HCT116 (cell line): ENCODE data around the gene CTCF. TPM values are rescaled to one million over a fixed set of nuclear protein-coding genes. Genes with fewer than 3 reads are reported as not detected.

ENCODE experiments used
- ATAC-seq: fragments of 200-7000 bp; cut with Tn5 transposase; 2 replicates; pipeline ENCODE4 v1.9.1; 2020; ENCODE audit warnings: mild to moderate bottlenecking, moderate library complexity
- BruUV-seq: library from RNA; stranded (reverse); fragments of 400-500 nt; replicated peaks from 2 replicates; lab custom pipeline; 2021; lab: Mats Ljungman, UMichigan
- CTCF ChIA-PET: fragments of 300-600 bp; sonication (Branson Sonifier 250); formaldehyde crosslinking; loops from one replicate; lab custom pipeline; 2021; ENCODE audit warnings: antibody characterized with exemption; lab: Charles Lee
- POLR2A ChIA-PET: fragments of 300-600, 350-600 bp; sonication (Branson Sonifier 250); formaldehyde crosslinking; loops from one replicate; lab custom pipeline; 2021; ENCODE audit warnings: antibody characterized with exemption; lab: Charles Lee
- RAD21 ChIA-PET, 2 experiments: fragments of 300-600 bp; sonication (Branson Sonifier 250); formaldehyde crosslinking; loops; one replicate each; lab custom pipeline; 2023; ENCODE audit warnings: low total read pairs in 2 of 2; ENCODE audit not compliant: uncharacterized antibody in 2 of 2, unreplicated experiment in 2 of 2, low non-redundant PET in 1 of 2; lab: Charles Lee
- DNase-seq: peaks from one replicate; pipeline ENCODE4 v3.0.0-alpha.2; 2010; ENCODE audit warnings: low read depth, low spot score
- H2AFZ ChIP-seq: fragments of 200-600 bp; shearing (Covaris generic), sonication (generic); 2 replicates; pipeline ENCODE4 v1.6.1; 2017; ENCODE audit warnings: low read depth, mixed run types, mixed read lengths, antibody characterized with exemption, low read length; ENCODE audit not compliant: poor library complexity, severe bottlenecking
- H3K27ac ChIP-seq: 2 replicates; pipeline ENCODE4 v1.5.1; 2012; ENCODE audit warnings: low read depth, low read length
- H3K27me3 ChIP-seq: fragments of 200-600 bp; sonication (generic); 2 replicates; pipeline ENCODE4 v1.6.1; 2016; ENCODE audit warnings: mixed run types, low read length, mixed read lengths; ENCODE audit not compliant: insufficient read depth
- H3K36me3 ChIP-seq, 2 experiments: fragments of 200-500 bp in 1 of 2; fragments of 200-600 bp in 1 of 2; sonication (Bioruptor generic) in 1 of 2; sonication (generic) in 1 of 2; 2 replicates each; pipeline versions ENCODE4 v1.5.1 to v1.6.1; 2014 to 2016; ENCODE audit warnings: low read length in 2 of 2, inconsistent platforms in 1 of 2, mixed read lengths in 1 of 2, mixed run types in 1 of 2; ENCODE audit not compliant: insufficient read depth in 2 of 2, control insufficient read depth in 1 of 2
- H3K4me1 ChIP-seq, 2 experiments: fragments of 200-600 bp in 1 of 2; sonication (generic) in 1 of 2; 2 replicates each; pipeline versions ENCODE4 v1.5.1 to v1.6.1; 2012 to 2017; ENCODE audit warnings: low read length in 2 of 2, inconsistent platforms in 1 of 2, mild to moderate bottlenecking in 1 of 2, mixed read lengths in 1 of 2, mixed run types in 1 of 2, moderate library complexity in 1 of 2; ENCODE audit not compliant: insufficient read depth in 2 of 2, control insufficient read depth in 1 of 2
- H3K4me2 ChIP-seq: fragments of 200-600 bp; sonication (generic); 2 replicates; pipeline ENCODE4 v1.6.1; 2017; ENCODE audit warnings: mixed run types, low read length, mixed read lengths
- H3K4me3 ChIP-seq, 2 experiments: fragments of 200-600 bp in 1 of 2; sonication (generic) in 1 of 2; replicated peaks in 1 of 2; 2 replicates each; pipeline ENCODE4 v1.5.1; 2011 to 2016; ENCODE audit warnings: low read length in 2 of 2, control low read depth in 1 of 2, low read depth in 1 of 2, mild to moderate bottlenecking in 1 of 2, mixed read lengths in 1 of 2, mixed run types in 1 of 2
- H3K79me2 ChIP-seq: fragments of 200-600 bp; sonication (generic); 2 replicates; pipeline ENCODE4 v1.6.1; 2017; ENCODE audit warnings: mild to moderate bottlenecking, mixed run types, low read length, moderate library complexity, mixed read lengths; ENCODE audit not compliant: insufficient read depth
- H3K9ac ChIP-seq: fragments of 200-600 bp; sonication (generic); 2 replicates; pipeline ENCODE4 v1.6.1; 2016; ENCODE audit warnings: low read length, mixed read lengths
- H3K9me2 ChIP-seq: fragments of 200-600 bp; sonication (generic), shearing (Covaris generic); 2 replicates; pipeline ENCODE4 v1.6.1; 2017; ENCODE audit warnings: mixed run types, mild to moderate bottlenecking, moderate library complexity; ENCODE audit not compliant: insufficient read depth
- H3K9me3 ChIP-seq, 2 experiments: fragments of 200-500 bp in 1 of 2; fragments of 200-600 bp in 1 of 2; sonication (Bioruptor generic) in 1 of 2; sonication (generic) in 1 of 2; 2 replicates each; pipeline ENCODE4 v1.6.1; 2014 to 2017; ENCODE audit warnings: low read length in 2 of 2, mixed read lengths in 2 of 2, inconsistent platforms in 1 of 2, low read depth in 1 of 2, mild to moderate bottlenecking in 1 of 2, mixed run types in 1 of 2, moderate library complexity in 1 of 2; ENCODE audit not compliant: control insufficient read depth in 1 of 2, insufficient read depth in 1 of 2
- H4K20me1 ChIP-seq: fragments of 200-600 bp; sonication (generic), shearing (Covaris generic); 2 replicates; pipeline ENCODE4 v1.6.1; 2017; ENCODE audit warnings: mixed run types, mild to moderate bottlenecking, moderate library complexity; ENCODE audit not compliant: insufficient read depth
- CBX3 ChIP-seq: IDR thresholded peaks from 2 replicates; pipeline ENCODE4 v1.6.1; 2012; ENCODE audit warnings: low read depth
- CEBPB ChIP-seq: IDR thresholded peaks from 2 replicates; pipeline ENCODE4 v1.6.1; 2012; ENCODE audit warnings: low read depth
- EGR1 ChIP-seq: IDR thresholded peaks from 2 replicates; pipeline ENCODE4 v1.6.1; 2012; ENCODE audit warnings: low read depth
- ELF1 ChIP-seq: IDR thresholded peaks from 2 replicates; pipeline ENCODE4 v1.6.1; 2012; ENCODE audit warnings: low read depth, borderline replicate concordance
- EZH2phosphoT487 ChIP-seq: fragments of 200-600 bp; IDR thresholded peaks from 2 replicates; pipeline ENCODE4 v1.6.1; 2018; ENCODE audit warnings: antibody characterized with exemption, borderline replicate concordance
- FOSL1 ChIP-seq: IDR thresholded peaks from 2 replicates; pipeline ENCODE4 v1.6.1; 2012; ENCODE audit warnings: low read depth
- POLR2A ChIP-seq: IDR thresholded peaks from 2 replicates; pipeline ENCODE4 v1.7.0; 2011; ENCODE audit warnings: borderline replicate concordance; ENCODE audit not compliant: insufficient read depth, insufficient read length; ENCODE audit errors: extremely low read depth
- POLR2AphosphoS5 ChIP-seq: IDR thresholded peaks from 2 replicates; pipeline ENCODE4 v1.6.1; 2011; ENCODE audit warnings: mild to moderate bottlenecking, low read depth, low read length, moderate library complexity
- SIN3A ChIP-seq: IDR thresholded peaks from 2 replicates; pipeline ENCODE4 v1.6.1; 2012; ENCODE audit warnings: low read depth
- SP1 ChIP-seq: IDR thresholded peaks from 2 replicates; pipeline ENCODE4 v1.6.1; 2012; ENCODE audit warnings: low read depth
- TCF7L2 ChIP-seq: IDR thresholded peaks from 2 replicates; pipeline ENCODE4 v1.7.0; 2011; ENCODE audit warnings: borderline replicate concordance, inconsistent platforms; ENCODE audit not compliant: insufficient read depth, insufficient read length; ENCODE audit errors: extremely low read depth
- YY1 ChIP-seq: IDR thresholded peaks from 2 replicates; pipeline ENCODE4 v1.6.1; 2011; ENCODE audit warnings: low read length, low read depth, moderate library complexity, mild to moderate bottlenecking; ENCODE audit not compliant: insufficient replicate concordance; ENCODE audit errors: extremely low read depth
- ZFX ChIP-seq: fragments of 450-650 bp; IDR thresholded peaks from 2 replicates; pipeline ENCODE4 v1.6.1; 2017
- ZNF274 ChIP-seq: fragments of 200-500 bp; sonication (Bioruptor generic); IDR thresholded peaks from 2 replicates; pipeline ENCODE4 v1.6.1; 2014; ENCODE audit warnings: mild to moderate bottlenecking, low read depth, low read length, inconsistent platforms
- intact Hi-C: fragments of 100-400 bp; cut with micrococcal nuclease; formaldehyde crosslinking; loops from 2 replicates; pipeline ENCODE4 v1.10.0; 2022
- total RNA-seq: library from RNA; stranded (reverse); gene quantifications from one replicate; pipeline ENCODE4 v1.2.1, GENCODE V29; 2021; ENCODE audit not compliant: unreplicated experiment
- TF ChIP-seq, protein P1 (sequence below): IDR thresholded peaks from 2 replicates; pipeline ENCODE4 v1.6.1; 2012

The CTCF gene
- total RNA-seq, 1 experiment from 2014 or later: 48.3 TPM

DNA sequence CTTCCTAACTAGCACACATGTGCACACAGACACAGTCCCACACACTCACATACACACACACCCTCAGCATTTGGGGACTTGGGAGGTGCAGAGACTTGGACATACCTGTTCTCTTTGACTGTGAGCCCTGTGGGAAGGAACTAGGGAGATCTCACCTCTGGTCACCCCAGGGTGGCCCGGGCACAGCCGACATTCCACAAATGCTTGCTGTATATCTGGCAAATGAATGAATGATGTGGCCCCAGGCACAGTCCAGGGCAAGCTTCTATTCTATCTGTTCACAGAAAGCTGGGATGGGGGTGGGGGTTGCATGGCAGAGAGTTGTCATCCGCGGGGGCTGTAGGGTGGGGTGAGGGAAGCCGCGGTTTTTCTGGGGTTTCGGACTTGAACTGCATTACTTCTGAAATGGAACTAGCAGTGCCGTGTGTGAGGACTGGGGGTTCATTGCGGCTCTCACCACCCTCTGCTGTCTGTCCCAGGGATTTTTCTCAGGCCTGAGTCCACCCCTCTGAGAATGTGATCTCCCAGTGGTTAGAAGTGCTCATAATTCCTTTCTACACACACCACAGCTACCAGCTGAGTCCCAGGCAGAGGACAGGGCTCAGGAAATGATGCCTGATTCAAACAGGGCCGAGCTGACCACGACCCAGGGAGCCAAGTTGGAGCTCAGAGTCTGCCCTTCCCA, 37.0 kb upstream of the CTCF start:
- H3K4me1 ChIP-seq: peaks cover 11 to 55% of the 10 kb centered on the region in 2 experiments
- RAD21 ChIA-PET: no interaction called here
- peaks cover 11% of the 10 kb centered on the region for H3K79me2 ChIP-seq
- H3K36me3 ChIP-seq: no peaks in the 10 kb centered on the region
- no peaks in the 10 kb centered on the region for H4K20me1 ChIP-seq
- H3K9me2 ChIP-seq: no peaks in the 10 kb centered on the region
- TF ChIP-seq CBX3 (no peak), SIN3A (no peak), EZH2phosphoT487 (no peak), POLR2AphosphoS5 (no peak), TCF7L2 (no peak), EGR1 (no peak), ELF1 (no peak), CEBPB (no peak), YY1 (no peak), ZNF274 (no peak), FOSL1 (no peak), ZFX (no peak), POLR2A (no peak), SP1 (no peak)
- TF ChIP-seq, protein P1, sequence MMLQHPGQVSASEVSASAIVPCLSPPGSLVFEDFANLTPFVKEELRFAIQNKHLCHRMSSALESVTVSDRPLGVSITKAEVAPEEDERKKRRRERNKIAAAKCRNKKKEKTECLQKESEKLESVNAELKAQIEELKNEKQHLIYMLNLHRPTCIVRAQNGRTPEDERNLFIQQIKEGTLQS: no peak
- intact Hi-C loops: loop anchor here (10.0 kb wide), 3 partner anchors 279 to 709 kb away; partner anchors contain the start of genes CTRL, ESRP2, PSMB10 and RANBP10
- no TSS peak for BruUV-seq
- no peak for ATAC-seq
- H3K27ac ChIP-seq: no peak overlapping the region
- no peak overlapping the region for H3K9ac ChIP-seq
- POLR2A ChIA-PET: no interaction called here
- H2AFZ ChIP-seq: no peak overlapping the region
- H3K4me2 ChIP-seq: no peak overlapping the region
- no peaks in the 10 kb centered on the region for H3K27me3 ChIP-seq
- H3K4me3 ChIP-seq: no peak overlapping the region
- CTCF ChIA-PET: interaction anchor here (0.7 kb wide), 1 partner anchor 22 kb away, joined by 3 read pairs; no protein-coding TSS in a partner anchor
- H3K9me3 ChIP-seq: no peaks in the 10 kb centered on the region
- no peak for DNase-seq
